SJSA1 (cell line): ENCODE measurements around the gene PSKH1. TPM values are rescaled to one million over a fixed set of nuclear protein-coding genes. Genes with fewer than 3 reads are reported as not detected.
"Not testable (repeated sequence)": the region's sequence is repeated elsewhere in the genome, so short reads cannot be mapped to it uniquely, and the experiment has no call there.

Source experiments
- DNase-seq, 2 experiments: peaks; one replicate each; pipeline ENCODE4 v3.0.0-alpha.2; 2015 to 2020; ENCODE audit warnings: low spot score in 2 of 2, low read depth in 1 of 2
- H3K27ac ChIP-seq: fragments of 250-450 bp; sonication (Bioruptor Pico); 2 replicates; pipeline ENCODE4 v1.5.1; 2020; ENCODE audit warnings: mild to moderate bottlenecking, moderate library complexity
- H3K27me3 ChIP-seq: fragments of 250-450 bp; sonication (Bioruptor Pico); replicated peaks from 2 replicates; pipeline ENCODE4 v1.5.1; 2020; ENCODE audit warnings: mild to moderate bottlenecking, moderate library complexity
- H3K36me3 ChIP-seq: fragments of 250-450 bp; sonication (Bioruptor Pico); 2 replicates; pipeline ENCODE4 v1.5.1; 2020; ENCODE audit warnings: mild to moderate bottlenecking
- H3K4me1 ChIP-seq: fragments of 250-450 bp; sonication (Bioruptor Pico); replicated peaks from 2 replicates; pipeline ENCODE4 v1.6.1; 2021; ENCODE audit warnings: mild to moderate bottlenecking
- H3K4me3 ChIP-seq: fragments of 250-450 bp; sonication (Bioruptor Pico); 2 replicates; pipeline ENCODE4 v1.5.1; 2020; ENCODE audit warnings: mild to moderate bottlenecking
- H3K9me3 ChIP-seq: fragments of 250-450 bp; sonication (Bioruptor Pico); replicated peaks from 2 replicates; pipeline ENCODE4 v1.5.1; 2020; ENCODE audit warnings: mild to moderate bottlenecking
- total RNA-seq: library from RNA; depleted of rRNA; stranded (reverse); fragments of >200 nt; shearing (Covaris generic); gene quantifications from 2 replicates; pipeline ENCODE4 v1.2.3, GENCODE V29; 2014

PSKH1 gene
- total RNA-seq, 1 experiment from 2014 or later = 10.6 TPM

DNA sequence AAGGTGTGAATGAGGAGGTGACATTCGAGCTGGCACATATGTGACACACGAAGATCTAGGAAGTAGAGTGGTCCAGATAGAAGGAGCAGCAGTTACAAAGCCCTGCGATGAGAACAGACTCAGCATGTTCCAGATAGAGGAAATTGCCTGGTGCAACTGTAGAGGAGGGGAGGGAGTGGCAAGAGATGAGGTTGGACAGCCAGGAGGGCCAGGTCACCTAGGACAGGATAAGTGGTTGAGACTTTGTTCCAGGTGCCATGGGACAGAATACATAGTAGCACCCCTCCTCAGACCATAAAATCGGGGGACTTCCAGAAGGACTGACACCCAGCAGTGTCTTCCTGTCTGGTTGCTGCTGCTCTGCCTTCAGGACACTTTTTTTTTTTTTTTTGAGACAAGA, 34.6 kb upstream of the PSKH1 start:
- H3K9me3 ChIP-seq = no peaks in the 10 kb centered on the region
- no peak for DNase-seq
- H3K27ac ChIP-seq = peak overlapping the region; percentile 95
- H3K36me3 ChIP-seq = peaks cover 47% of the 10 kb centered on the region
- H3K4me1 ChIP-seq = peaks cover 26% of the 10 kb centered on the region
- no peak overlapping the region for H3K4me3 ChIP-seq
- H3K27me3 ChIP-seq = no peaks in the 10 kb centered on the region

DNA sequence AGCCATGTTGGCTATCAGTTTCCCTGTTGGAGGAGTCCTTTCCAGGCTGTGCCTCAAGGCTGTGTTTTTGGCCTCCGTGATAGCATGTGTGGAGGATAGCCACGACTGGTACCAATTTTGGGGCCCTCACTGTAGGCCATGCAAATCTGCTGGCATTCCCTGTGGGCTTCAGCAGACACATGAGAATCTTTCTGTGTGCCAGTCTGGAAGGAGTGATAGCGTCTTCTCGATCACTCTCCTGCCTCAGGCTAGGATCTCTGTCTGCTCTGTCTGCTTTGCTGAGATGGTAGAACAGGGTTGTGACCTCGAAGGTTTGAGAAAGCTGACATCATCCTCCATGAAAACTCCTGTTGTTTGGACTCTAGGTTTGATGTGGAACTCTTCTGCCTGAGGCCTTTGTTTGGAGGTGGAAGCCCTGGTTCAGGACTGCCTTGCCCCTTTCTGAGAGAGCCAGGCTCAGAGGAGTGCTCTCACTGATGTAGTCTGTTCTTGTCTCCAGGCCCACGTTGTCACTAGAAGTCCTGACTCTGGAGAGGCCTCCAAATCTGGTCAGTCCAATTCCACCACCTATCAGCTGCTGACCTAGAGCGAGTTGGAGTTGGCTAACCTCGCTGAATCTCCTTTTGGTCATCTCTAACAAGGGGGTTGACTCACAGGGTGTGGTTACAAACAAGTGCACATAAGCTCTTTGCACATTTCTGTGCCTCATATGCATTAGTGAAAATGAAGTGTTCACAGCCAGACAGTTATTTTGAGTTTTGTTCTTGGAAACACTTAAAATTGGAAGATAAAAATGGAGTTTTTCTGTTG, 32.3 kb upstream of the PSKH1 start:
- Histone ChIP-seq H3K27ac (no peak overlapping the region), H3K4me3 (no peak overlapping the region), H3K27me3 (no peaks in the 10 kb centered on the region), H3K4me1 (peaks cover 26% of the 10 kb centered on the region), H3K36me3 (peaks cover 55% of the 10 kb centered on the region), H3K9me3 (no peaks in the 10 kb centered on the region)
- no peak for DNase-seq

DNA sequence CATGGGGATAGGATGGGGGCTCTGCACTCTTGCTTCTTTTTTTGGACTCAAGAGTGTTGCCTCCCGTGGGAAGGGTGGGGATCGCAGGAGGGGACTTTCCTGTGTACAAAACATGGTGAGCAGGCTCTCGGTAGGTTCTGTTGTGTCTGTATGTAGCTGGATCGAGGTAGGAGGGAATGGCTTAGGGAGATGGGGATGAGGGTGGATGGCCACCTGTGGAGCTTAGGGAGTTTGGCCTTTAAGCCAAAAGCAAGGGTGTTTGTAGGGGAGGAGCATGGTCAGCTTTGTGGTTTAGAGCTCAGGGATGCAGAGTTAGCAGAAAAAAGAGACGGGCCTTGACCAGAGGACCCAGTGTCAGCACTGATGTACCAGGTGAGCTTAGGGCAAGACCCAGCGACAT, 31.2 kb upstream of the PSKH1 start:
- H3K36me3 ChIP-seq = peaks cover 66% of the 10 kb centered on the region
- DNase-seq = no peak
- H3K4me3 ChIP-seq = no peak overlapping the region
- H3K9me3 ChIP-seq = no peaks in the 10 kb centered on the region
- H3K27ac ChIP-seq = no peak overlapping the region
- H3K27me3 ChIP-seq = no peaks in the 10 kb centered on the region
- H3K4me1 ChIP-seq = peaks cover 25% of the 10 kb centered on the region

DNA sequence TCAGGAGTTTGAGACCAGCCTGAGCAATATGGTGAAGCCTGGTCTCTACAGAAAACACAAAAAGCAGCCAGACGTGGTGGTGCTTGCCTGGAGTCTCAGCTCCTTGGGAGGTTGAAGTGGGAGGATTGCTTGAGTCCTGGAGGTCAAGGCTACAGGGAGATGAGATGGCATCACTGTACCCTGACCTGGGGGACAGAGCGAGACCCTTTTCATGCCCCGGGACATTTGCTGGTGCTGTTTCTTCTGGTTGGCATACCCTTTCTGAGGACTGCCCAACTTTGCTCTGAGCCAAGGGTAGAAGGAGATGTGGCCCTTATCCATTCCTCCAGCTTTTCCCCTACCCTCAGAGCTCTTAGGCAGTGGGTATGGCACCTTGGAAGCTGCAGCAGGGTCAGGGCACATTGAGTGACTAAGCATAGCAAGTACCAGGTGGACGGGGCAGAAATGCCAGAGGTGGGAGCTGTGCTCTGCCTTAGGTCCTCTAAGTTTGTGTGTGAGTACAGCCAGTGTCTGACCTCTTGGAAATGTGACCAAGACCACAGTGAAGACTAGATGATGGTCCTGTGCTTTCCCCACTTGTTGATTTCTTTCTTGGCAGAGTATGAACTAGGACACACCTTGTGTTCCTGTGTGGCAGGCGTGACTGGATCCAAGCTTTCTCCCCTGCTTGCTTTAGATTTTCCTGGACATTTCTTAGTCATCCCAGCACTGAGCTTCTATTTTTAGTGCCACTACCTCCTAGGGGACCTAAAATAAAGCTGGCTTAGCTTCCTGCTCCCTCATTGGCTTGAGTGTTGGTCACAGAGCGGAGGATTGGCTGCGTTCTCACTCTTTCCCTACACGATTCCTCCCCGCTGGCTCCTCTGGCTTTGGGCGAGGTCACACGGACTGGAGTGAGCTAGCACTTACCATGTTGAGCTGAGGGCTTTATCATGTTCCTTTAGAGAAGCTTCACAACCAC, 30.2 kb upstream of the PSKH1 start:
- Histone ChIP-seq H3K27me3 (no peaks in the 10 kb centered on the region), H3K9me3 (no peaks in the 10 kb centered on the region), H3K4me3 (no peak overlapping the region), H3K27ac (no peak overlapping the region), H3K4me1 (peaks cover 16% of the 10 kb centered on the region), H3K36me3 (peaks cover 75% of the 10 kb centered on the region)
- no peak for DNase-seq

DNA sequence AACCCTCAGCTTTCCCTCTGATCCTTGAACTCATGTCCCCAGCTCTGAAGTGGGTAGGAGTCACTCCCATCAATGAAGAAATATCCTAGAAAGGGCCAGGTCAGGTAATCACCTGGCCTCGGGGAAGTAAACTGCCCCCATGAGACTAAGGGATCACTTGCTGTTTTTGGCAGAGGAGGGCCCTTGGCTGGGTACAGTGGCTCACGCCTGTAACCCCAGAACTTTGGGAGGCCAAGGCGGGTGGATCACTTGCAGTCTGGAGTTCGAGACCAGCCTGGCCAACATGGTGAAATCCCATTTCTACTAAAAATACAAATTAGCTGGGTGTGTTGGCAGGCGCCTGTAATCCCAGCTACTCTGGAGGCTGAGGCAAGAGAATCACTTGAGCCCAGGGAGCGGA, 29.0 kb upstream of the PSKH1 start:
- H3K36me3 ChIP-seq = peaks cover 82% of the 10 kb centered on the region
- peaks cover 11% of the 10 kb centered on the region for H3K4me1 ChIP-seq
- H3K9me3 ChIP-seq, DNase-seq, H3K27me3 ChIP-seq, H3K27ac ChIP-seq, H3K4me3 ChIP-seq: not testable (repeated sequence)

DNA sequence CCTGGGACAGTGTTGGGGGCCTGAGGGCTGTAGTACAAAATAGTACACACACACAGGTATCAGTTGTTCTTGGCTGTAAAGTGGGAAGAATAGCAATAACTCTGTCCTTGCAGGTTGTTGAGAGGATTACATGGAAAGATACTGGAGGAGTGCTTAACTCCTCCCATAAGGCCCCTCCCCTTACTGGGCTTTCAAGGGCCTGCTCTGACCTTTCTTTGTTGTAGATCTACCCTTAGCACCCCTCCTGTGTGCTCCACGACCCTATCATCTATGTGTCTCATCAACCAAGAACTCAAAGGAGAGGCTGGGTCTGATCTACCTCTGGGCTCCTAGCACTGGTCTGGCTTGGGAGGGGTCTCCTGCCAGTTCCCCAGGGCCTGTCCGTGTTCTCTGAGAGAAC, 28.5 kb upstream of the PSKH1 start:
- Histone ChIP-seq H3K27me3 (no peaks in the 10 kb centered on the region), H3K4me1 (peaks cover 11% of the 10 kb centered on the region), H3K4me3 (no peak overlapping the region), H3K9me3 (no peaks in the 10 kb centered on the region), H3K27ac (no peak overlapping the region), H3K36me3 (peaks cover 88% of the 10 kb centered on the region)
- no peak for DNase-seq

DNA sequence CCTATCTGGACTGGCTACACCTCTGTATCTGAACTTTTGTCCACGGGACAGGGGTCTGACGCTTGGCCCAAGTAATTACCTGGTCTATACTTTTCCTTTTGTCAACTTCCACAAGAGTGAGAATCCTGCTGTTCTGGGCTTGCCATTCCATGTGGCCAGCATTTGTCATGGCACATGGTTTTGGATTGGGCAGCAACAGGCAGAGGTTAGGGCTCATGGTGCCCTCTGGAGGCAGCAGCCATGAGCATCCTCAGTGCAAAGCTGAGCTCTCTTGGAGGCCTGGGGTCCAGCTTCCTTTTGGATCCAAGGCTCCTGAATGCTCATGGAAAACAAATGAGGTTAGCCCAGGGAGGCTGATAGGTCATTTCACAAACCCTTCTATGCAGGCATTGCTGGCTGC, 27.7 kb upstream of the PSKH1 start:
- H3K9me3 ChIP-seq = no peaks in the 10 kb centered on the region
- H3K4me1 ChIP-seq = peaks cover 10% of the 10 kb centered on the region
- no peaks in the 10 kb centered on the region for H3K27me3 ChIP-seq
- peak in 1 of 2 experiments; percentile 27 for DNase-seq
- H3K4me3 ChIP-seq = no peak overlapping the region
- no peak overlapping the region for H3K27ac ChIP-seq
- H3K36me3 ChIP-seq = peaks cover 91% of the 10 kb centered on the region

DNA sequence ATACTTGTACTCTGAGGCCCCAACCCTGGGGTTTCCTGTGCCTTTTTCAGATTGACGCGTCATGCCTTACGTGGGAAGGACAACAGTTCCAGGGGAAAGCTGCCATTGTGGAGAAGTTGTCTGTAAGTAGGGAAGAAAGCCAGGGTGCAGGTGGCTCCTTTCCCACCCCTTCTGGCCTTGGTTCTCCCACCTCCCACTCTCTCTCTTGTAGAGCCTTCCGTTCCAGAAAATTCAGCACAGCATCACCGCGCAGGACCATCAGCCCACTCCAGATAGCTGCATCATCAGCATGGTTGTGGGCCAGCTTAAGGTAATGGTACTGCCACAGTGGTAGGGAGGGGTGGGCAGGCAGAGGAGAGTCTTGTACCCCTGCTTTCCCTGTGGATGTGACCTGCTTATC, 24.8 kb upstream of the PSKH1 start:
- H3K27ac ChIP-seq = no peak overlapping the region
- no peak overlapping the region for H3K4me3 ChIP-seq
- H3K9me3 ChIP-seq = no peaks in the 10 kb centered on the region
- no peak for DNase-seq
- peaks cover 4% of the 10 kb centered on the region for H3K4me1 ChIP-seq
- no peaks in the 10 kb centered on the region for H3K27me3 ChIP-seq
- peaks cover 88% of the 10 kb centered on the region for H3K36me3 ChIP-seq

DNA sequence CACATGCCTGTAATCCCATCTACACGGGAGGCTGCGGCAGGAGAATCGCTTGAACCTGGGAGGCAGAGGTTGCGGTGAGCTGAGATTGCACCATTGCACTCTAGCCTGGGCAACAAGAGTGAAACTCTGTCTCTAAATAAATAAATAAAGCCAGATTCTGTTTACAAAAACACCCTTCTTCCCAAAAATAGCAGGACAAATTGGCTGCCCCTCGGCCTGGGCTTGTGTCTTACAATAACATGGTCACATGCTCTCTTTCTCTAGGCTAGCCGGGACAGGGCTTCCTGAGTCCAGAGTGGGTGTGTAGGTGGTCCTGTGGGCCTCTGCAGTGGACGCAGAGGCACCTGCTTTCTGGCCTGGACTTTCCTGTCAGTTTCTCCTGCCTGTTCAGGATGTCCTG, 23.4 kb upstream of the PSKH1 start:
- no peak overlapping the region for H3K4me3 ChIP-seq
- no peaks in the 10 kb centered on the region for H3K27me3 ChIP-seq
- no peak for DNase-seq
- no peaks in the 10 kb centered on the region for H3K9me3 ChIP-seq
- peaks cover 85% of the 10 kb centered on the region for H3K36me3 ChIP-seq
- peaks cover 17% of the 10 kb centered on the region for H3K4me1 ChIP-seq
- no peak overlapping the region for H3K27ac ChIP-seq

DNA sequence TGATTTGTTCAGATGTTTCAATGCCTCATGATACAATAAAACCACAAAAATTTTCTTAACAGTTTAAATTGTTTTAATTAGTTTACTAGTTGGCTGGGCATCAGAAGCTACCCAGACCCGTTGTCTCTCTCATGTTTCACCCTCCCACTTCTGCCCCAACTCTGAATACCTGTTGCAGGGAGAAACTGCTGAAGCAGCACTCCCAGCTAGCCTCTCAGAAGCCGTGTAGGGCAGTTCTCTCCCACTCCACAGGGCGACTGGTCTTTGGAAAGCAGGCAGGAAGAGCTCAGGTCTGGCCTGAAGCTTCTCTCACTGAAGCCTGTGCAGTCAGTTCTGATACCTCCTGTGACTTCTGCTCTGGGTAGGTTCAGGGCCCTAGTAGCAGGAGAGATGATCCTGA, 21.8 kb upstream of the PSKH1 start:
- H3K4me3 ChIP-seq = no peak overlapping the region
- H3K4me1 ChIP-seq = peaks cover 17% of the 10 kb centered on the region
- H3K27me3 ChIP-seq = no peaks in the 10 kb centered on the region
- H3K36me3 ChIP-seq = peaks cover 84% of the 10 kb centered on the region
- H3K9me3 ChIP-seq = no peaks in the 10 kb centered on the region
- H3K27ac ChIP-seq = no peak overlapping the region
- no peak for DNase-seq

DNA sequence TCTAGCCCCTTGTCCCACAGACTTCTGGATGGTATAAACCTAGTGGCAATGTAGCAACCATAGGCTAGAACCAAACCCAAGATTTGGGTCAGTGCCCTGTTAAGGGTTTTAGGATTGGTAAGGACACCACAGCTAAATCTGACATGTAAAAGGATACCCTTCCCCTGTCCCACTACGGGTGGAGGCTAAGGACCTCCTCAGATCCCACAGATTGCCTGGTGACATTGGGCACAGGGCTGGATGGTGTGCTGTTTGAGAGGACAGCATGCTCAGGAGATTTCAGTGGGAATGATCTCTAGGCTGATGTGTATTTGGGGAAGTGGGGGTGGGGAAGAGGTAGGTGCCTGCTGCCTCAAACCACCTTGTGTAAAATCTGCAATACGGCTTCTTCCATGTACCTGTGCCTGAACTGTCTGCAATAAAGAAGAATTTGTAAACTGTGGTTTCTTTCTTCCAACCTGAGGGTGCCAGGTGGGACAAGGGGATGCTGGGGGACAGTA, 20.9 kb upstream of the PSKH1 start:
- Histone ChIP-seq H3K36me3 (peaks cover 84% of the 10 kb centered on the region), H3K27ac (no peak overlapping the region; the same call in 1 of the 2 replicates), H3K4me1 (peaks cover 17% of the 10 kb centered on the region), H3K9me3 (no peaks in the 10 kb centered on the region), H3K27me3 (no peaks in the 10 kb centered on the region), H3K4me3 (peak overlapping the region; percentile 94)
- no peak for DNase-seq

DNA sequence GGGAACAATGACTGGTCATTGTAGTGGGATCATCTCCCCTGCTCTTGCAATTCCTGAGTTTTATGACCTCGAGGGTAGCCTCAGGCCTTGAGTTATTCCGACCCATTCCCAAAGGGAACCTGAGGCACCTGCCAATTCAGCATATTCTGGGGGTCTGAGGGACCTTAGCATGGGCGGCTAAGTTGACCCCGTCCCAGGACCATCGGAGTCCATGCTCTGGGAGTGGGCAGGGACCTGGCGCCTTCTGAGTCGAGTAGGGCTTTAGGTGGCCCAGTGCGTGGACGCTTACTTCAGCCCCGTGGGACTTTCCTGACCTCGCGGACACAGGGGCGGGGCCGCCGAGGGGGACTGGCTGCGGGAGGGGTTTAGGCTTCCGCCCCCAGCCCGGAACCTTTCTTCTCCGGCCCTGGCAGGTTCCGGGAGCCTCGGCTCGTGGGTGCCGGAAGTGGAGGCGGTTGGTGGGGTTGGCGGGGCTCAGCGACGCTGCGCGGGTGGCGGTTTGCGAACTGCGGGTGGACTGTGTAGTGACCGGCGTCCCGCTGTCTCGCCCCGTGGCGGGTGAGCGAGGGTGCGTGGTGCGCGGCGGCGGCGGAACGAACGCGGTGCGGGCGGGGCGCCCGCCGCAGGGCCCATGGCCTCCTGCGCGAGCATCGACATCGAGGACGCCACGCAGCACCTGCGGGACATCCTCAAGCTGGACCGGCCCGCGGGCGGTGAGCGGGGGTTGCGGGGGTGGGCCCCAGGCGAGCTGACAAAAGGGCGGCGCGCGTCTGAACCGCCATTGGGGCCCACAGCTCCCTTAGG, 20.2 kb upstream of the PSKH1 start, which contains the start of gene EDC4:
Gene EDC4, plus strand, starts transcription at position 422 of the 804 bp plus-strand sequence. Its CDS starts 210 bp downstream, at position 632.
- peak within 1 kb of the TSS; percentile 73 for H3K27ac ChIP-seq
- no peaks in the 10 kb centered on the region for H3K27me3 ChIP-seq
- H3K4me1 ChIP-seq = peaks cover 17% of the 10 kb centered on the region
- DNase-seq = peak; percentile 80 to 86
- peaks cover 85% of the 10 kb centered on the region for H3K36me3 ChIP-seq
- no peaks in the 10 kb centered on the region for H3K9me3 ChIP-seq
- H3K4me3 ChIP-seq = peak within 1 kb of the TSS; percentile 94
